Measurements from ENCODE around the gene TSHR.

- TF ChIP-seq CTCF (IDR thresholded peaks at IDR 0.05) (no peak), POLR2A (IDR thresholded peaks at IDR 0.05) (no peak)
These were observed 173.8 kb downstream of the TSHR start for GRCh38 chr14:81129242-81129641.

All from tibial nerve (tissue), 3 donors.